ENCODE results near the gene RASA3.

DNA sequence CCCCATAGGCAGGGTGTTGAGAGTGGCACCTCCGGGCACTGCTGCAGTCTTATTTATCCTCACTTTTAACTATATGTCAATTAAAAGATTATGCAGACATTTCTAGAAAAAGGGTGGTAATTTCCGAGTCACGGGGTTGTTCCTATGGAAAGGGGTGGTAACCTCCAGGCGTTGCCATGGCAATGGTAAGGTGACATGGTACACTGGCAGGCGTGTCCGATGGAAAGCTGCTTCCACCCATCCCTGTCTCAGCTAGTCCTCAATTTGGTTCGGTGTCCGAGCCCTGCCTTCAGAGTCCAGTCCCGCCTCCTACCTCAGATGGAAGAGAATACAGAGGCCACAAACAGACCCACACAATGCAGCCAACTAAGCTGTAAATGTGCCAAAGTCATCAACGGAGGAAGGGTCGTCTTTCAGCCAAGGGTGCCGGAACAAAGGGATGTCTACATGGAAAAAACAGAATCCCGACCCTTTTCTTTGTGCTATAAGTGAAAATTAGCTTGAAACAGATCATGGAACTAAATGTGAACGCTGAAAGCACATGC lies 85.9 kb downstream of the RASA3 start:
- TF ChIP-seq MAX (IDR thresholded peaks at IDR 0.05) (no peak), TEAD4 (IDR thresholded peaks at IDR 0.05; ENCODE audit: low read depth, low read length) (no peak), CTCF (IDR thresholded peaks at IDR 0.05; ENCODE audit: control extremely low read depth in 1 of 3, insufficient read depth in 1 of 3, low read depth in 1 of 3, low read length in 3 of 3) (no peak), ATF2 (IDR thresholded peaks at IDR 0.05; ENCODE audit: low read length) (no peak), POLR2AphosphoS5 (IDR thresholded peaks at IDR 0.05; ENCODE audit: low read depth, low read length) (no peak), FOSL1 (IDR thresholded peaks at IDR 0.05; ENCODE audit: insufficient read depth, low read depth, low read length) (no peak), TAF1 (IDR thresholded peaks at IDR 0.05; ENCODE audit: low read depth, low read length) (no peak), USF2 (IDR thresholded peaks at IDR 0.05; ENCODE audit: low read length) (no peak), NANOG (IDR thresholded peaks at IDR 0.05; ENCODE audit: insufficient read depth, low read depth, low read length, poor library complexity, severe bottlenecking) (no peak), EP300 (IDR thresholded peaks at IDR 0.05; ENCODE audit: borderline replicate concordance in 1 of 2, low read depth in 2 of 2, low read length in 2 of 2) (no peak), POLR2A (IDR thresholded peaks at IDR 0.05; ENCODE audit: control extremely low read depth in 1 of 2, low read depth in 2 of 2, low read length in 2 of 2) (no peak), SAP30 (IDR thresholded peaks at IDR 0.05; ENCODE audit: insufficient read depth, insufficient replicate concordance, low read length) (no peak), CBX5 (IDR thresholded peaks at IDR 0.05; ENCODE audit: low read depth, low read length) (no peak), JUN (IDR thresholded peaks at IDR 0.05; ENCODE audit: low read depth, low read length) (no peak)
